Tibial nerve (tissue), 3 donors: Measurements from ENCODE around the gene TOMM34.

Experiments
- POLR2A ChIP-seq, 2 donors: fragments of 450-650 bp; IDR thresholded peaks; one replicate each; pipeline ENCODE4 v1.6.1; 2017; ENCODE audit warnings: antibody characterized with exemption in 2 of 2, mild to moderate bottlenecking in 2 of 2, moderate library complexity in 2 of 2
- TF ChIP-seq, protein P1 (sequence below), 5 experiments: fragments of 200-600 bp in 3 of 5; fragments of 450-650 bp in 2 of 5; sonication (generic) in 3 of 5; IDR thresholded peaks; one replicate each; pipeline ENCODE4 v1.5.1; 2016 to 2019; ENCODE audit warnings: antibody characterized with exemption in 5 of 5, mild to moderate bottlenecking in 3 of 5, moderate library complexity in 2 of 5

DNA sequence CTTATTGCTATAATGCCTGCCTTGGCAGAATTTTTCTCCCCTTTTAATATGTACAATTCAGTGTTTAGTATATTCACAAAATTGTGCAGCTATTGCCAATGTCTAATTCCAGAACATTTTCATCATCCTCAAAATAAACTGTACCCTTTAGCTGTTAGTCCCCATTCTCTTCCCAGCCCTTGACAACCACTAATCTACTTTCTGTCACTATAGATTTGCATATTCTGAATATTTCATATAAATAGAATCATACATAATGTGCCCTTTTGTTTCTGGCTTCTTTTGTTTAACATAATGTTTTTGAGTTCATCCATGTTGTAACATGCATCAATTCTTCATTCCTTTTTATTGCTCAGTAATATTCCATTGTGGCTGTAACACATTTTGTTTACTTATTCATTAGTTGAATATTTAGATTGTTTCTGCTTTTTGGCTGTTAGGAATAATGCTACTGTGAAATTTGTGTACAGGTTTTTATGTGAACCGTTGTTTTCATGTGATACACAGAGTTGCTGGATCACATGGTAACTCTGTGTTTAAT lies 28.5 kb upstream of the TOMM34 start:
- TF ChIP-seq, protein P1, sequence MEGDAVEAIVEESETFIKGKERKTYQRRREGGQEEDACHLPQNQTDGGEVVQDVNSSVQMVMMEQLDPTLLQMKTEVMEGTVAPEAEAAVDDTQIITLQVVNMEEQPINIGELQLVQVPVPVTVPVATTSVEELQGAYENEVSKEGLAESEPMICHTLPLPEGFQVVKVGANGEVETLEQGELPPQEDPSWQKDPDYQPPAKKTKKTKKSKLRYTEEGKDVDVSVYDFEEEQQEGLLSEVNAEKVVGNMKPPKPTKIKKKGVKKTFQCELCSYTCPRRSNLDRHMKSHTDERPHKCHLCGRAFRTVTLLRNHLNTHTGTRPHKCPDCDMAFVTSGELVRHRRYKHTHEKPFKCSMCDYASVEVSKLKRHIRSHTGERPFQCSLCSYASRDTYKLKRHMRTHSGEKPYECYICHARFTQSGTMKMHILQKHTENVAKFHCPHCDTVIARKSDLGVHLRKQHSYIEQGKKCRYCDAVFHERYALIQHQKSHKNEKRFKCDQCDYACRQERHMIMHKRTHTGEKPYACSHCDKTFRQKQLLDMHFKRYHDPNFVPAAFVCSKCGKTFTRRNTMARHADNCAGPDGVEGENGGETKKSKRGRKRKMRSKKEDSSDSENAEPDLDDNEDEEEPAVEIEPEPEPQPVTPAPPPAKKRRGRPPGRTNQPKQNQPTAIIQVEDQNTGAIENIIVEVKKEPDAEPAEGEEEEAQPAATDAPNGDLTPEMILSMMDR (IDR thresholded peaks at IDR 0.05), result no peak
- no peak for TF ChIP-seq POLR2A (IDR thresholded peaks at IDR 0.05)
